Stimulated activated CD4-positive, alpha-beta T cell treated with anti-CD3 and anti-CD28 coated beads, Interleukin-15, amount 100 ng/mL, for 24 hours (primary cell): ENCODE results near the gene ADORA2B.
"Not testable (repeated sequence)": the region's sequence is repeated elsewhere in the genome, so short reads cannot be mapped to it uniquely, and the experiment has no call there.

ENCODE experiments used
- DNase-seq: peaks from one replicate; pipeline ENCODE4 v3.0.0-alpha.2; 2020

The ADORA2B gene

GRCh38 chr17:15944759-15945526, at the start of gene ADORA2B:
ADORA2B (plus strand) TSS chr17:15945130; CDS start chr17:15945249, 119 bp downstream.
- DNase-seq, result peak; percentile 73

DNA sequence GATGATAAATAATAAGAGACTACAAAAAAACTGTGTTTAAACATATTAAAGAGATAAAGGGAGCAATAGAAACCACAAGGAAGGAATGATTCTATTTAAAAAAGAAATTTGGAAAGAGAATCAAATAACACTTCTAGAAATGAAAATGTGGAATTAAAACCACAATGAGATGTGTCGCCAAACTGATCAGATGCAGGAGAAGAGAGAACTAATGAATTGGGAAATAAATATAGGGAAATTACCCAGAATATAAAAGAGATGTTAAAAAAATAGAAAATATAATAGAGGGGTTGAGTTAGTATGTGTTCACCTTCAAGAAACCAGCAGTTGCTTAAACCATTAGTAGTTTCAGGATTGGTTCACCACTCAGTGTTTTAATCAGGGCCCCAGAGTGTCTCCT, 48.7 kb upstream of the ADORA2B start:
- DNase-seq, result no peak

DNA sequence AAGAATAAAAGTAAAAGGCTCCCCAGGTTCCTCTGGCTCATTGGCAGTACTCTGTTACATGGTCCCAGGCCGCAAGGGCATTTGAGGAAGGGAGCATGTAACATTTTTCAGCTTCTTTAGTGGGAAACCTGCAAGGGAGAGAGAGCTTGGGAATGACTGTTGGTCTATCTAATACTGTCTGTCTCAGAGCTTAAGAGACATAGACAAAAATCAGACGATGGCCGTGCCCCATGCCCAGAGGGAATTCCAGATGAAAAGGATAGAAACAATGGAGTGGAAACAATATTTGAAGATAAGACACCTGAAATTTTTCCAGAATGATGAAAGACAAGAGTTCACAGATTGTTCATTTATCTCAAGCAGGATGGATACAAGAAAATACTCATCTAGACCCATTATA, 48.1 kb upstream of the ADORA2B start:
- DNase-seq, result no peak

DNA sequence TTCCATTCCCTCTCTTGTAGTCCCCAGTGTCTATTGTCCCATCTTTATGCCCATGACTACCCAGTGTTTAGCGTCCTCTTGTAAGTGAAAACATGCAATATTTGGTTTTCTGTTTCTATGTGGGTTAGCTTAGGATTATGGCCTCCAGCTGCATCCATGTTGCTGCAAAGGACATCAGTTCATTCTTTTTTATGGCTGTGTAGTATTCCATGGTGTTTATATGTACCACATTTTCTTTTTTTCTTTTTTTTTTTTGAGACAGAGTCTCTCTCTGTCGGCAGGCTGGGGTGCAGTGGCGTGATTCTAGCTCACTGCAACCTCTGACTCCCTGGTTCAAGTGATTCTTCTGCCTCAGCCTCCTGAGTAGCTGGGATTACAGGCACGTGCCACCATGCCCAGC, 45.3 kb upstream of the ADORA2B start:
- DNase-seq, result not testable (repeated sequence)

DNA sequence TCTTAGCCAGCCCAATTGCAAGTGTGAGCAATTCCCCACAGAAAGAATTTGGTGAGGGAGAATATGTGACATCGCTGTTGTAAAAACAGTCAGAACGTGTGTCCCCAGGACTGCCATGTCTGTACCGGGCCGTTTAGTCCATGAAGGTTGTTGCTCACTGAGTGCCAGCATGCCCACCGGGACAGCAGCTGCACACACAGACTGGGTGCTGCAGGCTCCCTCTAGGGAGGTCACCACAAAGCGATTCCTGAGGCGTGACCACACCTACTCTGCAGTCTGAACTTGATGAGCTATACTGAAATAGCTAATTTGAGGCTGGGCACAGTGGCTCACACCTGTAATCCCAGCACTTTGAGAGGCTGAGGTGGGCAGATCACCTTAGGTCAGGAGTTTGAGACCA, 44.1 kb upstream of the ADORA2B start:
- DNase-seq, result no peak

- DNase-seq, result not testable (repeated sequence)
Observed at GRCh38 chr17:15905236-15905635, 39.7 kb upstream of the ADORA2B start.

DNA sequence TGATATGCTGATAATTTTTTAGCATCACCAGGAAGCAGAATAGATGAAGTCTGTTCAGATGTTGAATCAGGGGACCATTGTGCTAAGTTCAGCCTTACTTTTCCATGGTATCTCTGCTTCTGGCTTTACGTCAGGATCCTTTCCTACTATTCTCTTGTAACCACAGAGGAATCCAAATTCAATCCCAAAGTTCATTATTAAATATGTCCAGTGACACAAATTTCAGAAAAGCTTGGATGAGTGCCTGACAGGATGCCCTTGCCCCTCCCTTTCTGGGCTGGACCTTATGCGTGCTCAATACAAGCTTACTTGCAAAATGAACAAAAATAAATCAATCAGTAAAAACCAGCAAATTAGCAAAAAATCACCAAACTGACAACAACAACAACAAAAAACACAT, 37.6 kb upstream of the ADORA2B start:
- DNase-seq, result no peak

DNA sequence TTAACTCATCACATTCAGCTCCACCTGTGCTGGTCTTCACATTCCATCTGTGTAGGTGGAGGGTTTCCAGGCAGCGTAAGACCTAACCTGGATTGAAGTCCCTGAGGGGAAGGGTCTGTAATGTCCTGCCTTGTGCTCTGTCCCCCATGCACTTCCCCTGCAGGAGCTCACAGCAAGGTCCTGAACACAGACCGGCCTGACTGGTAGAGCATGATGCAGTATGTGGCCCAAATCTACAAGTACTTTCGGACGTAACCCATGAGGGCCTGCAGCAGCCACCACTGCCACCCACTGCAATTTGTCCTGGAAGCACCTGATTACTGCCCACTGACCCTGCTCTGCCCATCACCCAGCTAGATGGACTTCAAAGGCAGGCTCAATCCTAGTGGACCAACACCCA, 36.6 kb upstream of the ADORA2B start:
- DNase-seq, result no peak

- DNase-seq, result no peak
Observed at GRCh38 chr17:15909481-15909991, 35.4 kb upstream of the ADORA2B start.

- DNase-seq, result no peak
Observed at GRCh38 chr17:15910791-15911190, 34.1 kb upstream of the ADORA2B start.

DNA sequence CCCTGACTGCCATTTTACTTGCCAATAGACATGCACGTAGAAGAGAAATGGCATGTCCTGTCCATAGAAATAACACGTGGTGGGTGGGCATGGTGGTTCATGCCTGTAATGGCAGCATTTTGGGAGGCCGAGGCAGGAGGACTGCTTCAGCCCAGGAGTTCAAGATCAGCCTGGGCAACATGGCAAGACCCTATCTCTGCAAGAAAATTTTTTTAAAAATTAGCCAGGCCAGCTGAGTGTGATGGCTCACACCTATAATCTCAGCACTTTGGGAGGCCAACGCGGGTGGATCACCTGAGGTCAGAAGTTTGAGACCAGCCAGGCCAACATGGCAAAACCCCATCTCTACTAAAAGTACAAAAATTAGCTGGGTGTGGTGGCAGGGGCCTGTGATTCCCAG, 33.2 kb upstream of the ADORA2B start:
- not testable (repeated sequence) for DNase-seq

DNA sequence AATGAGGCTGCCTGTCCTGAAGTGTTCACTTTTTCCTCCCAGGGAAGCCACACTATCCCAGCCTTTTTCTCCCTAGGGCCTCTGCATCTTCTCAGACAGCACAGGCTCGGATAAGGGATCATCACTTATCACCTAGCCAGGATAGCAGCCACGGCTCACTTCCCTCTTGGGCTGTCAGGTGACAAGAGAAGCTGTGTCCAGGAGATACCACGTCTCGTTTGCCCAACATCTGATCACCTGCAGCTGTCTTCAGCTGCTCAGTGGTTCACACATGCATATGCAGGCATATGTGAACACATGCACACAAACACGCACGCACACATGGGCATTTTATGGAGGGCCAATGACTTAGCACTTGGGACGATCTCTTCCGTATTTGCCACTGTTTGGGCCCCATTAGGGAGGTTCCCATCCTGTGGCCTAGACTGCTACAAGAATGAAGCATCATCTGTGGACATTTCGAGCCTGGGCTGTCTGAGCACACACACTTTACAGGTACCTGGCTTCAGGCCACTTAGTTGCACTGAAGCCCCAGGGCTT, 32.4 kb upstream of the ADORA2B start:
- no peak for DNase-seq

DNA sequence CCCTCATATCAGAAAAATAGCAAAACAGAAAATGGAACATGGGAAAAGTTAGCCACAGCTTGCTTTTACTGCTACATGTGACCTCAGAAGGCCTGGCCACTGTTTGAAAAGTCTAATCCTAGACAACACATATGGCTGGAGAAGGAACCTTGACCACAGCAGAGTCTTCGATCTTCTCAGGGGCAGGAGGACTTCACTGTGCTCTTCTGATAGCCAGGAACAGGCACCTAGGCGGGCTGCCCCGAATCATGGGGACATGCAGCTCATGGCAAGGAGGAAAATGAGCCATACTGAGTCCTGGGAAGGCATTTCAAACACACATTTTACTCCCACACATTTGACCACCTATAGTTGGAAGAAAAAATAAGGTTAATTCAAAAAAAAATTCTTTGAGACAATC, 31.1 kb upstream of the ADORA2B start:
- no peak for DNase-seq

- DNase-seq, result peak; percentile 9
Observed at GRCh38 chr17:15914400-15915170, 30.3 kb upstream of the ADORA2B start.

- DNase-seq, result no peak
Observed at GRCh38 chr17:15915961-15916360, 29.0 kb upstream of the ADORA2B start.

GRCh38 chr17:15917021-15917437, 27.9 kb upstream of the ADORA2B start:
- no peak for DNase-seq

DNA sequence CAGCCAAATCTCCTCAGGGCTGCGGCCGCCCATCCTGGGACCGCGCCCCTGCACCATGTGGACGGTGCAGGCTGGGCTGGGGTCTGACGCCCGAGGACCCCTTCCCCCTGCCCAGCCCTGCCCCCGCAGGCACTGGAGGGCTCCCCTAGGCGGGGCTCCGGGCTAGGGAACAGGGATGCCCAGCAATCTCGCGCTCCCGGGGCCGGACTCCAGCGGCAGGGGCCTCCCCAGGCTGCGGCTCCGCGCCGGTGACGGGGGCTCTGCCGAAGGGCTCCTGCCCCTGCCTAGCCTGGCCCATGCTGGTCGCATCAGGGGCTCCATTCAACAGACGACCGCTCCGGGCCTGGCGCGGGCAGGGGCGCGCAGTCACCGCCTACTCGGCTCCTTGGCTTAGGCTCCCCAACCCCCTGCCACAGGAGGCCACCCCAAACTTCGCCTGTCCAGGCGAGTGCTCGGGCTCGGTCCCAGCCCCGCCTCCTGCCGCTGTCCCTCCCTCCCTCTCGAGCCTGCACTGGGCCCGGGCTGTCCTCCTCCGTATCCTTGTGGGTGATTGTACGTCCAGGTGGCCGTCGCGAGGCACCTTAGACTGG, 27.4 kb upstream of the ADORA2B start:
- DNase-seq, result no peak

DNA sequence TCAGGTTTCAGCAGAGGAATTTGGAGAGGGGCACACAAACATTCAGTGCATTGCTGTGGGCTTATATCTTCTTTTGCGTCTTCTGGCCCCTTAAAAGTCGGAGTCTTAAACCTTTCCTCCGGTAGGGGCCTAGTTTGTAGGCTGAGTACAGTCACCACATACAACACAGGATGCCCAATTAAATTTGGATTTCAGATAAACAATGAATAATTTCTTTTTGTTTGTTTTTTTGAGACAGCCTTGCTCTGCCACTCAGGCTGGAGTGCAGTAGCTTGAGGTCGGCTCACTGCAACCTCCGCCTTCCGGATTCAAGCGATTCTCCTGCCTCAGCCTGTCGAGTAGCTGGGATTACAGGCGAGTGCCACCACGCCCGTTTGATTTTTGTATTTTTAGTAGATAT, 26.7 kb upstream of the ADORA2B start:
- DNase-seq, result no peak

GRCh38 chr17:15918661-15919259, 26.2 kb upstream of the ADORA2B start:
- DNase-seq, result no peak

DNA sequence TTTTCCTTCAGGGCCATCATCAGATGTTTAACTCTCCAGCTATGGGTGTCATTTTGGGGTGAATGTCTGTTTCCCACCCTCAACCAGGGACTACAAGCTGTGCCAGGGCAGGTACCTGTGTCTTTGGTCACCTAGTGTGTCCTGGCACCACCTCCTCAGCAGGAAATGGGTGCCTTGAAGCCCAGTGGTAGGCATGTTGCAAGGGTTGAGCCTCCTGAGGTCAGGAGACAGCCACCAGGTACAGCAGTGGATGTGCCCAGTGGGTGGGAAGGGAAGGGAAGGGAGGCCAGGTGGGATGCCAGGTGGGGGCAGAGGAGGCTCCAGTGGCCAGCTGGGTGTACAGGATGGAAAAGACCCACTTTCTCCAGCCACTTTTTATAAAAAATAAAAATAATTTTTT, 25.5 kb upstream of the ADORA2B start:
- no peak for DNase-seq

- DNase-seq, result no peak
Observed at GRCh38 chr17:15920758-15921239, 24.1 kb upstream of the ADORA2B start.

GRCh38 chr17:15921640-15922039, 23.3 kb upstream of the ADORA2B start:
- DNase-seq, result no peak

GRCh38 chr17:15922586-15922985, 22.3 kb upstream of the ADORA2B start:
- no peak for DNase-seq
